Measurements from ENCODE around the gene LAPTM5.

DNA sequence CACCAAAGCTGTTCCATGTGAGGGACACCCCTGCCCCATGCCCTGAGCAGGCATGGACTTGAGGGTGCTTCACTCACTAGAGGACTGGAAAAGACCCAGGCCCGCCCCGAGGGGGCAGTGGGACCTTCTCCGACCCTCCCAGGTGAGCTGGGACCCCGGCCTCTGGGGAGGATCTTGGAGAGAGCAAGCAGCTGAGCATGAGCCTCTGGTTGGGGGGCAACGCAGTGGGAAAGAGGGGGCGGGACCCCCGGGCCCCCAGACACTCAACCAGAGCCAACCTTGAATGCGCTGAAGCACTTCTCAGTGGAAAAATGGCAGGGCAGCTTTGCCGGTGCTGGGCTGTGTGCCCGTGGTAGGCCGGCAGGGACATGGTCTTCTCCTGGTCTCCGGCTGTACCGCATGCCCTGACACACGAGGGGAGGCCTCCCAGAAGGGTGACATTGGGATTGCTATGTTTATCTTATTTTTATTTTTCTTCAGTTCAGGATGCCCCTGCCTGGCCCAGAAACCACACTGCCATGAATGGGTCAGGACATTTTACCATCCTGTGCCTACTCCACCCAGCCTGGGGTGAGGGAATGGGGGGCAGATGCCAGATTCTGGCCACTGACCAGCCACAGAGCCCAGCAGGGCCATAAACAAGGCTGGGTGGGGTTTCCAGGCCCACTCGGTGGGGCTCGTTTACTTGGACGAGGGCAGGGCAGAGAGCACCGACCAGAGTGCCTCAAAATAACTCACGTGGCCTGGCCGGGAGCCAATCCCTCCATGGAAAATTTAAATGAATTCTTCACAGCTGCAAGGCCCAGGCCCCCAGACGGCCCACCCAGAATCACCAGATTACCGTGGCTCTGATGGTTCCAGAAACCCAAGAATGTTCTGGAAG is 17.2 kb upstream of the LAPTM5 start:
- TF ChIP-seq, protein P1, sequence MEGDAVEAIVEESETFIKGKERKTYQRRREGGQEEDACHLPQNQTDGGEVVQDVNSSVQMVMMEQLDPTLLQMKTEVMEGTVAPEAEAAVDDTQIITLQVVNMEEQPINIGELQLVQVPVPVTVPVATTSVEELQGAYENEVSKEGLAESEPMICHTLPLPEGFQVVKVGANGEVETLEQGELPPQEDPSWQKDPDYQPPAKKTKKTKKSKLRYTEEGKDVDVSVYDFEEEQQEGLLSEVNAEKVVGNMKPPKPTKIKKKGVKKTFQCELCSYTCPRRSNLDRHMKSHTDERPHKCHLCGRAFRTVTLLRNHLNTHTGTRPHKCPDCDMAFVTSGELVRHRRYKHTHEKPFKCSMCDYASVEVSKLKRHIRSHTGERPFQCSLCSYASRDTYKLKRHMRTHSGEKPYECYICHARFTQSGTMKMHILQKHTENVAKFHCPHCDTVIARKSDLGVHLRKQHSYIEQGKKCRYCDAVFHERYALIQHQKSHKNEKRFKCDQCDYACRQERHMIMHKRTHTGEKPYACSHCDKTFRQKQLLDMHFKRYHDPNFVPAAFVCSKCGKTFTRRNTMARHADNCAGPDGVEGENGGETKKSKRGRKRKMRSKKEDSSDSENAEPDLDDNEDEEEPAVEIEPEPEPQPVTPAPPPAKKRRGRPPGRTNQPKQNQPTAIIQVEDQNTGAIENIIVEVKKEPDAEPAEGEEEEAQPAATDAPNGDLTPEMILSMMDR (IDR thresholded peaks at IDR 0.05): no peak
- TF ChIP-seq SIN3A (IDR thresholded peaks at IDR 0.05; ENCODE audit: borderline replicate concordance, insufficient read depth, low read depth, low read length) (no peak), REST (IDR thresholded peaks at IDR 0.05; ENCODE audit: insufficient read depth in 1 of 2, low read depth in 2 of 2, low read length in 1 of 2) (no peak)
